ENCODE data around the gene CHAC1. TPM values are rescaled to one million over a fixed set of nuclear protein-coding genes. Genes with fewer than 3 reads are reported as not detected.

Gene CHAC1
- total RNA-seq, 1 donor from 2014 or later: 24.7 TPM

GRCh38 chr15:40964006-40964405 lies 10.7 kb downstream of the CHAC1 start:
- Histone ChIP-seq H3K4me3 (ENCODE audit: low read depth, low read length) (no peak overlapping the region), H3K36me3 (ENCODE audit: control insufficient read depth, insufficient read depth, low read length) (no peaks in the 10 kb centered on the region), H3K27me3 (ENCODE audit: control insufficient read depth, insufficient read depth, low read length) (peaks cover 2% of the 10 kb centered on the region)
- TF ChIP-seq CTCF (IDR thresholded peaks at IDR 0.05; ENCODE audit: insufficient read depth, low read length, severe bottlenecking): no peak
- no peak for DNase-seq (ENCODE audit: low read depth)
- FAIRE-seq: no peak

GRCh38 chr15:40964634-40965033 lies 11.4 kb downstream of the CHAC1 start:
- TF ChIP-seq CTCF (IDR thresholded peaks at IDR 0.05; ENCODE audit: insufficient read depth, low read length, severe bottlenecking): no peak
- Histone ChIP-seq H3K27me3 (ENCODE audit: control insufficient read depth, insufficient read depth, low read length) (peaks cover 2% of the 10 kb centered on the region), H3K36me3 (ENCODE audit: control insufficient read depth, insufficient read depth, low read length) (no peaks in the 10 kb centered on the region), H3K4me3 (ENCODE audit: low read depth, low read length) (no peak overlapping the region)
- no peak for FAIRE-seq
- no peak for DNase-seq (ENCODE audit: low read depth)

- no peak for TF ChIP-seq CTCF (IDR thresholded peaks at IDR 0.05; ENCODE audit: insufficient read depth, low read length, severe bottlenecking)
- DNase-seq (ENCODE audit: low read depth): no peak
- Histone ChIP-seq H3K4me3 (ENCODE audit: low read depth, low read length) (no peak overlapping the region), H3K36me3 (ENCODE audit: control insufficient read depth, insufficient read depth, low read length) (no peaks in the 10 kb centered on the region), H3K27me3 (ENCODE audit: control insufficient read depth, insufficient read depth, low read length) (peaks cover 2% of the 10 kb centered on the region)
- no peak for FAIRE-seq
These were observed 15.2 kb downstream of the CHAC1 start for GRCh38 chr15:40968290-40969085.

GRCh38 chr15:40969363-40969762 lies 16.1 kb downstream of the CHAC1 start:
- no peak for TF ChIP-seq CTCF (IDR thresholded peaks at IDR 0.05; ENCODE audit: insufficient read depth, low read length, severe bottlenecking)
- peaks cover 1% of the 10 kb centered on the region for H3K27me3 ChIP-seq (ENCODE audit: control insufficient read depth, insufficient read depth, low read length)
- FAIRE-seq (no peak), DNase-seq (ENCODE audit: low read depth) (no peak)
- no peak overlapping the region for H3K4me3 ChIP-seq (ENCODE audit: low read depth, low read length)
- H3K36me3 ChIP-seq (ENCODE audit: control insufficient read depth, insufficient read depth, low read length): no peaks in the 10 kb centered on the region

GRCh38 chr15:40974879-40975278 lies 21.6 kb downstream of the CHAC1 start:
- H3K27me3 ChIP-seq (ENCODE audit: control insufficient read depth, insufficient read depth, low read length): no peaks in the 10 kb centered on the region
- DNase-seq (ENCODE audit: low read depth) (no peak), FAIRE-seq (no peak)
- no peak for TF ChIP-seq CTCF (IDR thresholded peaks at IDR 0.05; ENCODE audit: insufficient read depth, low read length, severe bottlenecking)
- H3K36me3 ChIP-seq (ENCODE audit: control insufficient read depth, insufficient read depth, low read length): peaks cover 7% of the 10 kb centered on the region
- no peak overlapping the region for H3K4me3 ChIP-seq (ENCODE audit: low read depth, low read length)

- no peak for TF ChIP-seq CTCF (IDR thresholded peaks at IDR 0.05; ENCODE audit: insufficient read depth, low read length, severe bottlenecking)
- FAIRE-seq: no peak
- peaks cover 15% of the 10 kb centered on the region for H3K36me3 ChIP-seq (ENCODE audit: control insufficient read depth, insufficient read depth, low read length)
- no peak for DNase-seq (ENCODE audit: low read depth)
- H3K4me3 ChIP-seq (ENCODE audit: low read depth, low read length): no peak overlapping the region
- H3K27me3 ChIP-seq (ENCODE audit: control insufficient read depth, insufficient read depth, low read length): no peaks in the 10 kb centered on the region
These were observed 23.5 kb downstream of the CHAC1 start for GRCh38 chr15:40976819-40977218.
